Right ventricle myocardium superior (tissue), 1 donor: ENCODE results near the gene RAB7B. TPM values are rescaled to one million over a fixed set of nuclear protein-coding genes. Genes with fewer than 3 reads are reported as not detected.

ENCODE experiments used
- total RNA-seq: library from RNA; stranded (reverse); fragmentation: NEBNext Ultra II Directional; extraction: Animal tissue kit (Norgen Biotek cat#: 25700); gene quantifications from one replicate; pipeline ENCODE4 v1.2.1, GENCODE V29; 2021
- donor health status: DM: no; HTN: yes; CAD: no; lungs with severe emphysema.

Gene RAB7B
- total RNA-seq, 1 donor from 2014 or later = 1.2 TPM

Other genes with a start within 250 kb of the RAB7B start
- 15.0 TPM for gene RAB29, start 227.9 kb downstream of the RAB7B start, total RNA-seq
- 465 TPM for gene SLC41A1, start 190.2 kb downstream of the RAB7B start, total RNA-seq
- gene PM20D1, start 153.3 kb downstream of the RAB7B start, total RNA-seq = 1.9 TPM
- 33.0 TPM for gene SLC26A9, start 59.9 kb downstream of the RAB7B start, total RNA-seq
- not detected for gene CTSE, start 20.5 kb upstream of the RAB7B start, total RNA-seq
- 0.86 TPM for gene RHEX, start 49.8 kb upstream of the RAB7B start, total RNA-seq
- not detected for gene AVPR1B, start 114.0 kb upstream of the RAB7B start, total RNA-seq
- 1.2 TPM for gene FAM72A, start 199.4 kb upstream of the RAB7B start, total RNA-seq
- 15.9 TPM for gene SRGAP2, start 200.1 kb upstream of the RAB7B start, total RNA-seq